HG02870 (cell line): ENCODE data around the gene RALGPS1.

Source experiments
- ATAC-seq: cut with Tn5 transposase; IDR thresholded peaks from one replicate; pipeline ENCODE4 v1.9.1; 2021; ENCODE audit warnings: mild to moderate bottlenecking, moderate library complexity; ENCODE audit not compliant: unreplicated experiment

The RALGPS1 gene

GRCh38 chr9:127182901-127183746, 268.5 kb downstream of the RALGPS1 start:
- ATAC-seq, result no peak

- no peak for ATAC-seq
These were observed 269.4 kb downstream of the RALGPS1 start for GRCh38 chr9:127183814-127184582.

- ATAC-seq, result no peak
These were observed 270.1 kb downstream of the RALGPS1 start for GRCh38 chr9:127184641-127185040.

- ATAC-seq, result no peak
These were observed 270.6 kb downstream of the RALGPS1 start for GRCh38 chr9:127185181-127185580.

- ATAC-seq, result no peak
These were observed 271.6 kb downstream of the RALGPS1 start for GRCh38 chr9:127185931-127186781.

GRCh38 chr9:127186806-127187205, 272.2 kb downstream of the RALGPS1 start:
- no peak for ATAC-seq

GRCh38 chr9:127187231-127187956, 272.8 kb downstream of the RALGPS1 start:
- ATAC-seq, result no peak

- ATAC-seq, result no peak
These were observed 273.8 kb downstream of the RALGPS1 start for GRCh38 chr9:127188396-127188795.

- ATAC-seq, result no peak
These were observed 275.0 kb downstream of the RALGPS1 start for GRCh38 chr9:127189628-127190027.

- ATAC-seq, result no peak
These were observed 278.2 kb downstream of the RALGPS1 start for GRCh38 chr9:127192744-127193143.

- no peak for ATAC-seq
These were observed 278.9 kb downstream of the RALGPS1 start for GRCh38 chr9:127193483-127193882.

- no peak for ATAC-seq
These were observed 280.5 kb downstream of the RALGPS1 start for GRCh38 chr9:127194881-127195713.

- ATAC-seq, result no peak
These were observed 281.6 kb downstream of the RALGPS1 start for GRCh38 chr9:127195976-127196825.

- no peak for ATAC-seq
These were observed 282.2 kb downstream of the RALGPS1 start for GRCh38 chr9:127196826-127197145.

GRCh38 chr9:127197186-127197860, 282.7 kb downstream of the RALGPS1 start:
- ATAC-seq, result no peak

- no peak for ATAC-seq
These were observed 283.4 kb downstream of the RALGPS1 start for GRCh38 chr9:127197861-127198430.

GRCh38 chr9:127198587-127198986, 284.0 kb downstream of the RALGPS1 start:
- ATAC-seq, result no peak
